ENCODE results near the gene SEMA5B. TPM values are rescaled to one million over a fixed set of nuclear protein-coding genes. Genes with fewer than 3 reads are reported as not detected.

Gene SEMA5B
- total RNA-seq, 1 experiment from 2014 or later, result not detected

- no TSS peak for BruUV-seq (replicated peaks)
- intact Hi-C loops (cut with micrococcal nuclease), result loop anchor here (5.0 kb wide), 1 partner anchor 40 kb away; no protein-coding TSS in a partner anchor
- Mint-ChIP-seq H3K9me3 (ENCODE audit: unreplicated experiment) (no peaks in the 10 kb centered on the region), H3K4me3 (ENCODE audit: unreplicated experiment) (no peak overlapping the region), H3K27ac (ENCODE audit: low read depth, unreplicated experiment) (peak overlapping the region; percentile 34), H3K4me1 (ENCODE audit: insufficient read depth, unreplicated experiment) (peaks cover 48% of the 10 kb centered on the region), H3K27me3 (ENCODE audit: insufficient read depth, unreplicated experiment) (no peaks in the 10 kb centered on the region), H3K36me3 (ENCODE audit: insufficient read depth, unreplicated experiment) (no peaks in the 10 kb centered on the region)
- CTCF ChIA-PET, result interaction anchor here (0.6 to 1.1 kb wide), 4 partner anchors 9 to 727 kb away, joined by 3 to 6 read pairs (median 4); no protein-coding TSS in a partner anchor
- POLR2A ChIA-PET, result interaction anchor here (0.6 to 0.9 kb wide), 3 partner anchors 31 to 136 kb away, joined by 3 to 4 read pairs (median 3); no protein-coding TSS in a partner anchor
- peak; percentile 92 for DNase-seq (ENCODE audit: unreplicated experiment)
- TF ChIP-seq, protein P1, sequence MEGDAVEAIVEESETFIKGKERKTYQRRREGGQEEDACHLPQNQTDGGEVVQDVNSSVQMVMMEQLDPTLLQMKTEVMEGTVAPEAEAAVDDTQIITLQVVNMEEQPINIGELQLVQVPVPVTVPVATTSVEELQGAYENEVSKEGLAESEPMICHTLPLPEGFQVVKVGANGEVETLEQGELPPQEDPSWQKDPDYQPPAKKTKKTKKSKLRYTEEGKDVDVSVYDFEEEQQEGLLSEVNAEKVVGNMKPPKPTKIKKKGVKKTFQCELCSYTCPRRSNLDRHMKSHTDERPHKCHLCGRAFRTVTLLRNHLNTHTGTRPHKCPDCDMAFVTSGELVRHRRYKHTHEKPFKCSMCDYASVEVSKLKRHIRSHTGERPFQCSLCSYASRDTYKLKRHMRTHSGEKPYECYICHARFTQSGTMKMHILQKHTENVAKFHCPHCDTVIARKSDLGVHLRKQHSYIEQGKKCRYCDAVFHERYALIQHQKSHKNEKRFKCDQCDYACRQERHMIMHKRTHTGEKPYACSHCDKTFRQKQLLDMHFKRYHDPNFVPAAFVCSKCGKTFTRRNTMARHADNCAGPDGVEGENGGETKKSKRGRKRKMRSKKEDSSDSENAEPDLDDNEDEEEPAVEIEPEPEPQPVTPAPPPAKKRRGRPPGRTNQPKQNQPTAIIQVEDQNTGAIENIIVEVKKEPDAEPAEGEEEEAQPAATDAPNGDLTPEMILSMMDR (IDR thresholded peaks at IDR 0.05; ENCODE audit: unreplicated experiment), result no peak
These were observed 95.2 kb downstream of the SEMA5B start for GRCh38 chr3:122932251-122932967.

DNA sequence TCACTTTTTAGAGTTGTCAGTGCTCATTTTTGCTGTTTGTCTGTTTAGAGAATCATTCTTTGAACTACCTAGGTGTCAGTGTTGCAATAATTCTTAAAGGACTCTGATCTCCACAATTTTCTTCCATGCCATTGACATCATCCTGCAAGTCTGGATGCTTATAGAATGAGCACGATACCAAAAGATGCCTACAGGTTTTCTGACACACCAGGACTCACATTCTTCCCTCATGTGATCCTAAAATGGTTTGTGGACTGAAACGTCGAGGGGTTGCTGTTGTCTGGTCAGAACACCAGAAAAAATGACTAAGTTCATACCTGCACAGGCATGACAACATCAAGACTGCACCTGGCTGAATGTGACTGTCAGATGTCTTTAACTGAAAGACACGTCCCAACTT, 95.9 kb downstream of the SEMA5B start:
- H3K36me3 Mint-ChIP-seq (ENCODE audit: insufficient read depth, unreplicated experiment), result no peaks in the 10 kb centered on the region
- DNase-seq (ENCODE audit: unreplicated experiment), result peak; percentile 54
- peak overlapping the region; percentile 74 for H3K27ac Mint-ChIP-seq (ENCODE audit: low read depth, unreplicated experiment)
- H3K4me3 Mint-ChIP-seq (ENCODE audit: unreplicated experiment), result no peak overlapping the region
- TF ChIP-seq, protein P1 (IDR thresholded peaks at IDR 0.05; ENCODE audit: unreplicated experiment), result no peak
- intact Hi-C loops (cut with micrococcal nuclease), result loop anchor here (5.0 kb wide), 1 partner anchor 39 kb away; no protein-coding TSS in a partner anchor
- CTCF ChIA-PET, result no interaction called here
- H3K4me1 Mint-ChIP-seq (ENCODE audit: insufficient read depth, unreplicated experiment), result peaks cover 46% of the 10 kb centered on the region
- POLR2A ChIA-PET, result interaction anchor here (0.7 to 0.9 kb wide), 2 partner anchors 30 to 136 kb away, joined by 3 read pairs; no protein-coding TSS in a partner anchor
- no TSS peak for BruUV-seq (replicated peaks)
- H3K9me3 Mint-ChIP-seq (ENCODE audit: unreplicated experiment), result no peaks in the 10 kb centered on the region
- no peaks in the 10 kb centered on the region for H3K27me3 Mint-ChIP-seq (ENCODE audit: insufficient read depth, unreplicated experiment)

DNA sequence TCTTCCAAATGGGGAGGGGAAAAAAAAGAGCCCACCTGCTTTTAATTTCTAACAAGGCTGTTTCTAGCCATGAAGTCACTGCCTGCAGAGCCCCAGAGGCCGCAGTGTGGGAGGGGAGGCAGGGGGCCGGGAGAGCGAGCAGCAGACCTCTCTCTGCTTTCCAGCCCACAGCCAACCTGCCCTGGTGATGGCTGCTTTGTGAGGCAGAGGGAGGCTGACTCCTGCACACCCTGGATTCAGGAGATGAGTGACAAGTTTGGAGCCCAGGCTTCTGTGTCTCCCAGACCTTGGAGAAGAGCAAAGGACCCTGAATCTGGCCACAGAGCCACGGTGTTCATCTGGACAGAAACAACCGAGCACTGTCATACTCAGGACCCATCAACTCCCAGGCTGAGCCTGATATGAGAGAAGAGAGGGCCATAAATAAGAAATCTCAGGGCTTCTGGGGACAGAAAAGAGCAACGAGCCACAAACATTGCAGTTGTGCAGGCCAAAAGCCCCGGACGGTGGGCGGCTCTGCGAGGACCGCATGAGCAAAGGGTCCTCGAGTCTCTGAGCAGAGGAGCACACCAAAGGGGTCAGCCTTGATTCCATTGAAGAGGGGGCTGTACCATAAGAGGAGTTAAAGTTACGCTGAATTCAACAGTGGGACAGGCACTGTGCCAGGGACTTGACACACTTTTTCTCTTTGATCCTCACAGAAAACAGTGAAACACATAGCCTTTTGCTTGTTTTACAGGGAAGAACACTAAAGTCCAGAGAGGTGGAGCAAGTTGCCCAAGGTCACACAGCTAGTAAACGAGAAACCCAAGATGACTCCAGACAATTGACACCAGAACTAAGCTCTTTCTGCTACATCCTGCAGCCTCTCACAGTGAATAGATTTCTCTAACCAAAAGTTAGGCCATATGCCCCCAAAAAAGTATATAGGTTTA, 97.2 kb downstream of the SEMA5B start:
- ChIA-PET POLR2A (interaction anchor here (0.6 to 0.9 kb wide), 3 partner anchors 14 to 668 kb away, joined by 3 to 4 read pairs (median 3); no protein-coding TSS in a partner anchor), CTCF (interaction anchor here (0.6 to 2.3 kb wide), 3 partner anchors 9 to 141 kb away, joined by 3 to 10 read pairs (median 3); no protein-coding TSS in a partner anchor)
- no peaks in the 10 kb centered on the region for H3K36me3 Mint-ChIP-seq (ENCODE audit: insufficient read depth, unreplicated experiment)
- H3K27ac Mint-ChIP-seq (ENCODE audit: low read depth, unreplicated experiment), result peak overlapping the region; percentile 74
- no peak overlapping the region for H3K4me3 Mint-ChIP-seq (ENCODE audit: unreplicated experiment)
- DNase-seq (ENCODE audit: unreplicated experiment), result no peak
- peaks cover 35% of the 10 kb centered on the region for H3K4me1 Mint-ChIP-seq (ENCODE audit: insufficient read depth, unreplicated experiment)
- H3K27me3 Mint-ChIP-seq (ENCODE audit: insufficient read depth, unreplicated experiment), result no peaks in the 10 kb centered on the region
- TF ChIP-seq, protein P1 (IDR thresholded peaks at IDR 0.05; ENCODE audit: unreplicated experiment), result no peak
- intact Hi-C loops (cut with micrococcal nuclease), result loop anchor here (5.0 kb wide), 1 partner anchor 38 kb away; no protein-coding TSS in a partner anchor
- H3K9me3 Mint-ChIP-seq (ENCODE audit: unreplicated experiment), result no peaks in the 10 kb centered on the region
- BruUV-seq (replicated peaks), result no TSS peak

Data from MCF 10A (cell line).